WTC11 (cell line): ENCODE data around the gene THOC1. TPM values are rescaled to one million over a fixed set of nuclear protein-coding genes. Genes with fewer than 3 reads are reported as not detected.

ENCODE experiments used
- ATAC-seq: fragments of 200-7000 bp; cut with Tn5 transposase; 2 replicates; pipeline ENCODE4 v1.10.0; 2021; ENCODE audit warnings: mild to moderate bottlenecking, moderate library complexity
- CTCF ChIA-PET: fragments of 300-600 bp; sonication (Branson Sonifier 250); formaldehyde crosslinking; loops from one replicate; lab custom pipeline; 2021; ENCODE audit warnings: antibody characterized with exemption; lab: Charles Lee
- POLR2A ChIA-PET: fragments of 350-600 bp; sonication (Branson Sonifier 250); formaldehyde crosslinking; loops from one replicate; lab custom pipeline; 2021; ENCODE audit warnings: antibody characterized with exemption; lab: Charles Lee
- DNase-seq: peaks from one replicate; pipeline ENCODE4 v3.0.0; 2021; ENCODE audit warnings: low spot score
- H3K27ac Mint-ChIP-seq: 2 replicates; pipeline ENCODE4 v1.8.0; 2021; ENCODE audit warnings: mixed read lengths
- H3K27me3 Mint-ChIP-seq: 2 replicates; pipeline ENCODE4 v1.8.0; 2021; ENCODE audit warnings: low read depth, mild to moderate bottlenecking, moderate library complexity, mixed read lengths
- H3K36me3 Mint-ChIP-seq: 2 replicates; pipeline ENCODE4 v1.8.0; 2021; ENCODE audit warnings: mixed read lengths
- H3K4me1 Mint-ChIP-seq: 2 replicates; pipeline ENCODE4 v1.8.0; 2022; ENCODE audit warnings: mixed read lengths
- H3K4me3 Mint-ChIP-seq: 2 replicates; pipeline ENCODE4 v1.8.0; 2021; ENCODE audit warnings: mild to moderate bottlenecking, moderate library complexity, mixed read lengths
- H3K9me3 Mint-ChIP-seq: 2 replicates; pipeline ENCODE4 v1.8.0; 2021; ENCODE audit warnings: mixed read lengths
- ARID4B ChIP-seq: sonication (generic); formaldehyde crosslinking; IDR thresholded peaks from 2 replicates; pipeline ENCODE4 v1.8.0; 2023; ENCODE audit warnings: missing genetic modification reagents, mild to moderate bottlenecking, borderline replicate concordance
- CREM ChIP-seq: sonication (generic); formaldehyde crosslinking; IDR thresholded peaks from 2 replicates; pipeline ENCODE4 v1.8.1; 2022; ENCODE audit warnings: mild to moderate bottlenecking, missing genetic modification reagents, moderate library complexity
- EMX1 ChIP-seq: fragments of 250-450 bp; sonication (Bioruptor Pico); IDR thresholded peaks from 2 replicates; pipeline ENCODE4 v1.8.0; 2021; ENCODE audit warnings: mild to moderate bottlenecking
- ESRRA ChIP-seq: sonication (generic); formaldehyde crosslinking; IDR thresholded peaks from 2 replicates; pipeline ENCODE4 v1.8.1; 2022; ENCODE audit warnings: mild to moderate bottlenecking, missing genetic modification reagents, borderline replicate concordance
- FOXP4 ChIP-seq: sonication (generic); formaldehyde crosslinking; IDR thresholded peaks from 2 replicates; pipeline ENCODE4 v1.8.0; 2022; ENCODE audit warnings: mild to moderate bottlenecking, missing genetic modification reagents
- MLX ChIP-seq: sonication (generic); formaldehyde crosslinking; IDR thresholded peaks from 2 replicates; pipeline ENCODE4 v1.8.1; 2023; ENCODE audit warnings: mild to moderate bottlenecking, missing genetic modification reagents, moderate library complexity
- MXD4 ChIP-seq: fragments of 250-450 bp; sonication (Bioruptor Pico); IDR thresholded peaks from 2 replicates; pipeline ENCODE4 v1.8.0; 2021; ENCODE audit warnings: mild to moderate bottlenecking, moderate library complexity, borderline replicate concordance
- NFYB ChIP-seq: sonication (generic); formaldehyde crosslinking; conservative IDR thresholded peaks from 2 replicates; pipeline ENCODE4 v1.8.0; 2022; ENCODE audit warnings: low read depth, missing genetic modification reagents
- NR3C1 ChIP-seq: sonication (generic); formaldehyde crosslinking; conservative IDR thresholded peaks from 2 replicates; pipeline ENCODE4 v1.8.1; 2023; ENCODE audit warnings: low read depth, mild to moderate bottlenecking, missing genetic modification reagents
- SMAD3 ChIP-seq: sonication (generic); formaldehyde crosslinking; IDR thresholded peaks from 2 replicates; pipeline ENCODE4 v1.8.0; 2022; ENCODE audit warnings: missing genetic modification reagents, mild to moderate bottlenecking, borderline replicate concordance
- SOX15 ChIP-seq: fragments of 250-450 bp; sonication (Bioruptor Pico); IDR thresholded peaks from 2 replicates; pipeline ENCODE4 v1.9.0; 2021; ENCODE audit warnings: mild to moderate bottlenecking
- TCF7 ChIP-seq: sonication (generic); formaldehyde crosslinking; IDR thresholded peaks from 2 replicates; pipeline ENCODE4 v1.8.0; 2022; ENCODE audit warnings: mild to moderate bottlenecking, low read depth, missing genetic modification reagents, moderate library complexity
- TEAD1 ChIP-seq: sonication (generic); formaldehyde crosslinking; IDR thresholded peaks from 2 replicates; pipeline ENCODE4 v1.8.0; 2022; ENCODE audit warnings: mild to moderate bottlenecking, missing genetic modification reagents
- ZMAT4 ChIP-seq: fragments of 250-450 bp; sonication (Bioruptor Pico); IDR thresholded peaks from 2 replicates; pipeline ENCODE4 v1.9.0; 2021; ENCODE audit warnings: mild to moderate bottlenecking
- ZNF138 ChIP-seq: sonication (generic); formaldehyde crosslinking; conservative IDR thresholded peaks from 2 replicates; pipeline ENCODE4 v1.8.1; 2022; ENCODE audit warnings: mild to moderate bottlenecking, moderate library complexity, missing genetic modification reagents
- ZNF317 ChIP-seq: sonication (generic); formaldehyde crosslinking; IDR thresholded peaks from 2 replicates; pipeline ENCODE4 v1.8.1; 2023; ENCODE audit warnings: low read depth, mild to moderate bottlenecking, moderate library complexity, missing genetic modification reagents, borderline replicate concordance
- ZNF416 ChIP-seq: fragments of 250-450 bp; sonication (Bioruptor Pico); IDR thresholded peaks from 2 replicates; pipeline ENCODE4 v1.9.0; 2021; ENCODE audit warnings: mild to moderate bottlenecking, inconsistent platforms
- total RNA-seq: library from RNA; stranded (reverse); gene quantifications from 3 replicates; pipeline ENCODE4 v1.2.3, GENCODE V29; 2021
- TF ChIP-seq, protein P1 (sequence below): sonication (generic); formaldehyde crosslinking; IDR thresholded peaks from 2 replicates; pipeline ENCODE4 v1.8.1; 2022; ENCODE audit warnings: low read depth, mild to moderate bottlenecking, moderate library complexity, missing genetic modification reagents, borderline replicate concordance
- TF ChIP-seq, protein P2 (sequence below): sonication (generic); formaldehyde crosslinking; IDR thresholded peaks from 2 replicates; pipeline ENCODE4 v1.8.1; 2023; ENCODE audit warnings: mild to moderate bottlenecking, missing genetic modification reagents, borderline replicate concordance

THOC1 gene
- total RNA-seq, 1 experiment from 2014 or later: 65.8 TPM

DNA sequence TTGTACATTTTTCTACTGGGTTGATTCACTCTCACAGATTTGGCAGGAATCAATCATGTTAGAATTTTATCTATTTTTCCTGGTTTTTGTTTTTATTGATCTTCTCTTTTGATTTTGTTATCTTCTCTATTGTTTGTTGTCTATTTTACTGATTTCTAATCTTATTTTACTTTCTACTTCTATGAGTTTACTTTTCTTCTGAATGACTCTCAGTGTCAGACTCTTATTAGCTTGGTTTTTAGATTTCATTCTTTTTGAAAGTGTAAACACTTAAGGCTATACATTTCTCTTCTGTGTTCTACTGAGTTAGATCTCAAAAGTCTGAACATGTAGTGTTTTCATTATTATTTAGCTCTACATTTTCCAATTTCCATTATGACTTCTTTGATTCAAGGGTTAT lies 47.1 kb downstream of the THOC1 start:
- TF ChIP-seq SMAD3 (CRISPR knock-in tag) (no peak), NFYB (CRISPR knock-in tag) (no peak), MLX (CRISPR knock-in tag) (no peak), ZNF416 (CRISPR knock-in tag) (no peak)
- peaks cover 48% of the 10 kb centered on the region for H3K9me3 Mint-ChIP-seq
- H3K27ac Mint-ChIP-seq: no peak overlapping the region
- H3K4me1 Mint-ChIP-seq: no peaks in the 10 kb centered on the region
- H3K36me3 Mint-ChIP-seq: peaks cover 89% of the 10 kb centered on the region
- POLR2A ChIA-PET: no interaction called here
- CTCF ChIA-PET: no interaction called here
- H3K27me3 Mint-ChIP-seq: no peaks in the 10 kb centered on the region
- no peak overlapping the region for H3K4me3 Mint-ChIP-seq
- ATAC-seq (no peak), DNase-seq (no peak)

- ChIA-PET POLR2A (no interaction called here), CTCF (no interaction called here)
- peaks cover 43% of the 10 kb centered on the region for H3K9me3 Mint-ChIP-seq
- no peak for TF ChIP-seq FOXP4 (CRISPR knock-in tag)
- TF ChIP-seq TCF7: no peak
- TF ChIP-seq CREM (CRISPR knock-in tag): no peak
- TF ChIP-seq, protein P1, sequence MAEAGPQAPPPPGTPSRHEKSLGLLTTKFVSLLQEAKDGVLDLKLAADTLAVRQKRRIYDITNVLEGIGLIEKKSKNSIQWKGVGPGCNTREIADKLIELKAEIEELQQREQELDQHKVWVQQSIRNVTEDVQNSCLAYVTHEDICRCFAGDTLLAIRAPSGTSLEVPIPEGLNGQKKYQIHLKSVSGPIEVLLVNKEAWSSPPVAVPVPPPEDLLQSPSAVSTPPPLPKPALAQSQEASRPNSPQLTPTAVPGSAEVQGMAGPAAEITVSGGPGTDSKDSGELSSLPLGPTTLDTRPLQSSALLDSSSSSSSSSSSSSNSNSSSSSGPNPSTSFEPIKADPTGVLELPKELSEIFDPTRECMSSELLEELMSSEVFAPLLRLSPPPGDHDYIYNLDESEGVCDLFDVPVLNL (CRISPR knock-in tag): no peak
- no peak for TF ChIP-seq ESRRA (CRISPR knock-in tag)
- TF ChIP-seq, protein P2, sequence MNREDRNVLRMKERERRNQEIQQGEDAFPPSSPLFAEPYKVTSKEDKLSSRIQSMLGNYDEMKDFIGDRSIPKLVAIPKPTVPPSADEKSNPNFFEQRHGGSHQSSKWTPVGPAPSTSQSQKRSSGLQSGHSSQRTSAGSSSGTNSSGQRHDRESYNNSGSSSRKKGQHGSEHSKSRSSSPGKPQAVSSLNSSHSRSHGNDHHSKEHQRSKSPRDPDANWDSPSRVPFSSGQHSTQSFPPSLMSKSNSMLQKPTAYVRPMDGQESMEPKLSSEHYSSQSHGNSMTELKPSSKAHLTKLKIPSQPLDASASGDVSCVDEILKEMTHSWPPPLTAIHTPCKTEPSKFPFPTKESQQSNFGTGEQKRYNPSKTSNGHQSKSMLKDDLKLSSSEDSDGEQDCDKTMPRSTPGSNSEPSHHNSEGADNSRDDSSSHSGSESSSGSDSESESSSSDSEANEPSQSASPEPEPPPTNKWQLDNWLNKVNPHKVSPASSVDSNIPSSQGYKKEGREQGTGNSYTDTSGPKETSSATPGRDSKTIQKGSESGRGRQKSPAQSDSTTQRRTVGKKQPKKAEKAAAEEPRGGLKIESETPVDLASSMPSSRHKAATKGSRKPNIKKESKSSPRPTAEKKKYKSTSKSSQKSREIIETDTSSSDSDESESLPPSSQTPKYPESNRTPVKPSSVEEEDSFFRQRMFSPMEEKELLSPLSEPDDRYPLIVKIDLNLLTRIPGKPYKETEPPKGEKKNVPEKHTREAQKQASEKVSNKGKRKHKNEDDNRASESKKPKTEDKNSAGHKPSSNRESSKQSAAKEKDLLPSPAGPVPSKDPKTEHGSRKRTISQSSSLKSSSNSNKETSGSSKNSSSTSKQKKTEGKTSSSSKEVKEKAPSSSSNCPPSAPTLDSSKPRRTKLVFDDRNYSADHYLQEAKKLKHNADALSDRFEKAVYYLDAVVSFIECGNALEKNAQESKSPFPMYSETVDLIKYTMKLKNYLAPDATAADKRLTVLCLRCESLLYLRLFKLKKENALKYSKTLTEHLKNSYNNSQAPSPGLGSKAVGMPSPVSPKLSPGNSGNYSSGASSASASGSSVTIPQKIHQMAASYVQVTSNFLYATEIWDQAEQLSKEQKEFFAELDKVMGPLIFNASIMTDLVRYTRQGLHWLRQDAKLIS (CRISPR knock-in tag): no peak
- TF ChIP-seq EMX1: no peak
- no peak for TF ChIP-seq ARID4B
- no peak for TF ChIP-seq NFYB (CRISPR knock-in tag)
- TF ChIP-seq ZNF138 (CRISPR knock-in tag): no peak
- no peak for TF ChIP-seq TEAD1
- TF ChIP-seq ZNF317 (CRISPR knock-in tag): no peak
- no peak for TF ChIP-seq ZMAT4 (CRISPR knock-in tag)
- TF ChIP-seq SOX15 (CRISPR knock-in tag): no peak
- TF ChIP-seq NR3C1 (CRISPR knock-in tag): no peak
- TF ChIP-seq MXD4: no peak
- TF ChIP-seq MLX (CRISPR knock-in tag): no peak
Measured at GRCh38 chr18:217532-218336, 50.1 kb downstream of the THOC1 start.

More at GRCh38 chr18:217532-218336, 50.1 kb downstream of the THOC1 start:
- Mint-ChIP-seq H3K4me3 (no peak overlapping the region), H3K27ac (no peak overlapping the region), H3K27me3 (no peaks in the 10 kb centered on the region), H3K36me3 (peaks cover 82% of the 10 kb centered on the region), H3K4me1 (no peaks in the 10 kb centered on the region)
- no peak for ATAC-seq
- DNase-seq: no peak
